ENCODE results near the gene ANKRD6. TPM values are rescaled to one million over a fixed set of nuclear protein-coding genes. Genes with fewer than 3 reads are reported as not detected.

The ANKRD6 gene
- total RNA-seq, 4 donors from 2014 or later = 7.7 to 18.5 (median 11.9) TPM

- no peak for TF ChIP-seq CTCF (IDR thresholded peaks at IDR 0.05; ENCODE audit: low read depth)
Measured at GRCh38 chr6:89611666-89612065, 178.7 kb downstream of the ANKRD6 start.

DNA sequence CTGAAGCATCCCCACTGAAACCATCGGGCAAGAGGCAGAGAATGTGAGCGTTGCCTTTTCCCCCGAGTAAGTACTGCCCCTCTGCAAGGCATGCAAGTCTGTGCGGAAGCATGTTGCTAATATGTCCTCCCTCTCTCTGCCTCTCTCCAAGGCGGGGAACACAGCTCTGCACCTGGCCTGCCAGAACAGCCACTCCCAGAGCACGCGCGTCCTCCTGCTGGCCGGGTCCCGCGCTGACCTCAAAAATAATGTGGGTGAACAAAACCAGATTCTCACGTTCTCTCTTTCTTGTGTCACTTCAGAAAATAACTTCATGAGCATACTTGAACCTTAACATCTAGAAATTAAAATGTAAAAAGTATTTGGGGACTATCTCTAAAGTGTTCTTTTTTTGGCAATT is 179.2 kb downstream of the ANKRD6 start:
- no peak for TF ChIP-seq CTCF (IDR thresholded peaks at IDR 0.05; ENCODE audit: low read depth)

GRCh38 chr6:89613790-89614189 is 180.8 kb downstream of the ANKRD6 start:
- no peak for TF ChIP-seq CTCF (IDR thresholded peaks at IDR 0.05; ENCODE audit: low read depth)

- no peak for TF ChIP-seq CTCF (IDR thresholded peaks at IDR 0.05; ENCODE audit: low read depth)
Measured at GRCh38 chr6:89615882-89616281, 182.9 kb downstream of the ANKRD6 start.

- no peak for TF ChIP-seq CTCF (IDR thresholded peaks at IDR 0.05; ENCODE audit: low read depth)
Measured at GRCh38 chr6:89616531-89616930, 183.6 kb downstream of the ANKRD6 start.

DNA sequence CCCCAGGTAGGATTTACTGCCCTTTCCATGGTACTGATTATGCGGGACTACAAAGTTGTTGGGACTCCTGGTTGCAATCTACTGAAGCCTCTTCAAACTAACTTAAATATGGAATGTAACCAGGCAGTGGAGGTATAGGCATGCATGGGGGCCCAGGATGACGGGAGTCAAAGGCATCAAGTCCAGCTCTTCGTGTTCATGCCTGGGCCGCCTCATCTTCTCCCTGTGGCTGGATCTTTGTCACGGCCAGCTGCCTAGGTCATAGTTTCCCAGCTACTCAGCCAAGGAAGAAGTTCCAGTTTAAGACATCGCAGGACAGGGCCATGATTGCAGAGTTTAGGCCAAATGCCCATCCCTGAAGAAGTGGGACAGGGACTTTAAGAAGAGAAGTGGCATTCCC is 185.1 kb downstream of the ANKRD6 start:
- no peak for TF ChIP-seq CTCF (IDR thresholded peaks at IDR 0.05; ENCODE audit: low read depth)

- TF ChIP-seq CTCF (IDR thresholded peaks at IDR 0.05; ENCODE audit: low read depth) = no peak
Measured at GRCh38 chr6:89619567-89619966, 186.6 kb downstream of the ANKRD6 start.

All from subcutaneous adipose tissue (tissue), 4 donors.